Upper lobe of left lung (tissue), 4 donors: ENCODE results near the gene AXL.

Source experiments
- POLR2A ChIP-seq, 4 donors: fragments of 450-650 bp; IDR thresholded peaks; one replicate each; pipeline ENCODE4 v1.5.1; 2016 to 2017; ENCODE audit warnings: antibody characterized with exemption in 4 of 4, mild to moderate bottlenecking in 2 of 4
- TF ChIP-seq, protein P1 (sequence below), 6 experiments: fragments of 450-650 bp in 4 of 6; fragments of 200-600 bp in 2 of 6; sonication (generic) in 2 of 6; IDR thresholded peaks; one replicate each; pipeline ENCODE4 v1.5.1; 2016 to 2019; ENCODE audit warnings: antibody characterized with exemption in 6 of 6

DNA sequence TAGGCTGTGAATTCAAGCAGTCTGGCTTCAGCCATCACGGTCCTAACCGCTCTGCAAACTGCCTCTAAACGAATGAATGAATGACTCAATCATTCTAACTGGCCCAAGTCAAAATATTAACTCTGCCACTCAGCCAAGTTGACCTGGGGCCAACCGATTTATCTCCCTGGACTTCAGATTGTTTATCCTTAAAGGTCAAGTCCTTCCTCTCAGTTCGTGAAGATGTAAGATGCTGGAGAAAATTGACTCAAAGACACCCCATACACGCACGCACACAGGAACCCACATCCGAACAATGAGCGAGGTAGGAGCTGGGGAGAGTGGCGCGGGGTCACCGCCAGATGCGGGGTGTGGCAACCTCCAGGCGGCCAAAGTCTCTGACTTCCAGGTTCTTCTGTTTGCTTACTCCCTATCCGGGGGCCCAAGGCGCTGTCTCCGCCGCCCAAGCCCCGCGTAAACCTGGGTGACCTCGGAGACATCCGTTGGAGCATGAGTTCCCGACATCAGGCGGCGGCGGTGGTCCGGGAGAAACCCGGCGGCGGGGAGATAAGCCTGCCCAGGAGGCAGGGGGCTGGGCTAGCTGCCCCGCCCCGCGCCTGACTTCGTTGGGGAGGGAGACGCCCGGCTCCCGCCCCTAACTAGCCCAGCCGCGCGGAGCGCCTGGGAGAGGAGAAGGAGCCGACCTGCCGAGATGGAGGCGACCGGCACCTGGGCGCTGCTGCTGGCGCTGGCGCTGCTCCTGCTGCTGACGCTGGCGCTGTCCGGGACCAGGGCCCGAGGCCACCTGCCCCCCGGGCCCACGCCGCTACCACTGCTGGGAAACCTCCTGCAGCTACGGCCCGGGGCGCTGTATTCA lies 26.2 kb upstream of the AXL start, which contains the start of gene CYP2S1:
- TF ChIP-seq POLR2A (IDR thresholded peaks at IDR 0.05): peak in 1 of 4 donors; percentile 70
- TF ChIP-seq, protein P1, sequence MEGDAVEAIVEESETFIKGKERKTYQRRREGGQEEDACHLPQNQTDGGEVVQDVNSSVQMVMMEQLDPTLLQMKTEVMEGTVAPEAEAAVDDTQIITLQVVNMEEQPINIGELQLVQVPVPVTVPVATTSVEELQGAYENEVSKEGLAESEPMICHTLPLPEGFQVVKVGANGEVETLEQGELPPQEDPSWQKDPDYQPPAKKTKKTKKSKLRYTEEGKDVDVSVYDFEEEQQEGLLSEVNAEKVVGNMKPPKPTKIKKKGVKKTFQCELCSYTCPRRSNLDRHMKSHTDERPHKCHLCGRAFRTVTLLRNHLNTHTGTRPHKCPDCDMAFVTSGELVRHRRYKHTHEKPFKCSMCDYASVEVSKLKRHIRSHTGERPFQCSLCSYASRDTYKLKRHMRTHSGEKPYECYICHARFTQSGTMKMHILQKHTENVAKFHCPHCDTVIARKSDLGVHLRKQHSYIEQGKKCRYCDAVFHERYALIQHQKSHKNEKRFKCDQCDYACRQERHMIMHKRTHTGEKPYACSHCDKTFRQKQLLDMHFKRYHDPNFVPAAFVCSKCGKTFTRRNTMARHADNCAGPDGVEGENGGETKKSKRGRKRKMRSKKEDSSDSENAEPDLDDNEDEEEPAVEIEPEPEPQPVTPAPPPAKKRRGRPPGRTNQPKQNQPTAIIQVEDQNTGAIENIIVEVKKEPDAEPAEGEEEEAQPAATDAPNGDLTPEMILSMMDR (IDR thresholded peaks at IDR 0.05): no peak
